ENCODE measurements around the gene PCTP. TPM values are rescaled to one million over a fixed set of nuclear protein-coding genes. Genes with fewer than 3 reads are reported as not detected.

The PCTP gene
- total and polyA plus RNA-seq, 7 donors, result 20.8 to 64.7 (median 25.0) TPM

DNA sequence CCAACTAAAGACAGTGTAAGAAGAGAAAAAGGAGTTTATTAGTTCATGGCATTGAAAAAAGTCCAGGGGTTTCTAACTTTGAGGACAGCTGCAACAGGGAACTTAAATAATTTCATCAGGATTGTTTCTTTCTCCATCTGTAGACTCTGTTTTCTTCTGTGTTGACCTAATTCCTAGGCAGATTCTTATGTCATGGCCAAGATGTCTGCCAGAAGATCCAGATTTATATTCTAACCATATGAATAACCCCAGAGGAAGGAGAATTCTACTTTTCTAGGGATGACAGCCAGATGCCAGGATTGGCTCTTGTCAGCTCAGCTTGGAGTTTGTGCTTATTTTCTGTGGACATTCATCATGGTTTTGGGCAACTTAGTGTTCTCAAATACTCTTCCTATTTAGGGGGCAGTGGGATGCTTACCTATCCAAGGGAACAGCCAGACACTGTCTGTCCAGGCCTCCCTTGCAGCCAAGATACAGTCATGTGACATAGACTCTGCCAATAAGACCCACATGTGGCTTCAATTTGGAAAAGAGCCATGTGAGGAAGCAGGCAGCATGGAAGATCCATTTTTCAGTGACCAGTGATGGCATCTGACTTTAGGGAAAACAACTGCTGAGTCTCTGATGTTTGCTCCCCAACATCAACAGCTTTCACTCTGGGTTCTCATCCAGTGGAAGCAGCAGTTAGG lies 18.2 kb downstream of the PCTP start:
- no peak overlapping the region for H3K4me3 ChIP-seq
- peaks cover 0 to 27% (median 26%) of the 10 kb centered on the region in 4 donors for H3K4me1 ChIP-seq
- no peaks in the 10 kb centered on the region for H3K9me3 ChIP-seq
- H3K27me3 ChIP-seq, result no peaks in the 10 kb centered on the region
- TF ChIP-seq EP300 (IDR thresholded peaks at IDR 0.05) (no peak), POLR2AphosphoS5 (IDR thresholded peaks at IDR 0.05) (no peak), POLR2A (IDR thresholded peaks at IDR 0.05) (no peak)
- TF ChIP-seq, protein P1, sequence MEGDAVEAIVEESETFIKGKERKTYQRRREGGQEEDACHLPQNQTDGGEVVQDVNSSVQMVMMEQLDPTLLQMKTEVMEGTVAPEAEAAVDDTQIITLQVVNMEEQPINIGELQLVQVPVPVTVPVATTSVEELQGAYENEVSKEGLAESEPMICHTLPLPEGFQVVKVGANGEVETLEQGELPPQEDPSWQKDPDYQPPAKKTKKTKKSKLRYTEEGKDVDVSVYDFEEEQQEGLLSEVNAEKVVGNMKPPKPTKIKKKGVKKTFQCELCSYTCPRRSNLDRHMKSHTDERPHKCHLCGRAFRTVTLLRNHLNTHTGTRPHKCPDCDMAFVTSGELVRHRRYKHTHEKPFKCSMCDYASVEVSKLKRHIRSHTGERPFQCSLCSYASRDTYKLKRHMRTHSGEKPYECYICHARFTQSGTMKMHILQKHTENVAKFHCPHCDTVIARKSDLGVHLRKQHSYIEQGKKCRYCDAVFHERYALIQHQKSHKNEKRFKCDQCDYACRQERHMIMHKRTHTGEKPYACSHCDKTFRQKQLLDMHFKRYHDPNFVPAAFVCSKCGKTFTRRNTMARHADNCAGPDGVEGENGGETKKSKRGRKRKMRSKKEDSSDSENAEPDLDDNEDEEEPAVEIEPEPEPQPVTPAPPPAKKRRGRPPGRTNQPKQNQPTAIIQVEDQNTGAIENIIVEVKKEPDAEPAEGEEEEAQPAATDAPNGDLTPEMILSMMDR (IDR thresholded peaks at IDR 0.05), result no peak
- peak overlapping the region; percentile 25 to 63 (median 42) for H3K27ac ChIP-seq
- H3K36me3 ChIP-seq, result peaks cover 7 to 59% (median 24%) of the 10 kb centered on the region in 4 donors
- intact Hi-C loops (cut with DNase I), result loop anchor here (5.0 kb wide), 2 partner anchors 47 to 117 kb away; partner anchors contain the start of gene TMEM100
- DNase-seq, result no peak

GRCh38 chr17:55769625-55770000 lies 18.8 kb downstream of the PCTP start:
- intact Hi-C loops (cut with DNase I), result loop anchor here (5.0 kb wide), 2 partner anchors 47 to 117 kb away; partner anchors contain the start of gene TMEM100
- Histone ChIP-seq H3K27ac (peak overlapping the region; percentile 25 to 63 (median 42)), H3K4me1 (peaks cover 0 to 22% (median 21%) of the 10 kb centered on the region in 4 donors), H3K27me3 (no peaks in the 10 kb centered on the region), H3K36me3 (peaks cover 7 to 64% (median 29%) of the 10 kb centered on the region in 4 donors), H3K4me3 (no peak overlapping the region), H3K9me3 (no peaks in the 10 kb centered on the region)
- 75 to 80% methylated on average over 6 of the region's 6 CpGs for WGBS, 2 donors
- TF ChIP-seq EP300 (IDR thresholded peaks at IDR 0.05), result no peak
- TF ChIP-seq, protein P1 (IDR thresholded peaks at IDR 0.05), result no peak
- peak in 1 of 4 donors; percentile 24 for TF ChIP-seq POLR2AphosphoS5 (IDR thresholded peaks at IDR 0.05)
- TF ChIP-seq POLR2A (IDR thresholded peaks at IDR 0.05), result no peak
- DNase-seq, result peak; percentile 73

DNA sequence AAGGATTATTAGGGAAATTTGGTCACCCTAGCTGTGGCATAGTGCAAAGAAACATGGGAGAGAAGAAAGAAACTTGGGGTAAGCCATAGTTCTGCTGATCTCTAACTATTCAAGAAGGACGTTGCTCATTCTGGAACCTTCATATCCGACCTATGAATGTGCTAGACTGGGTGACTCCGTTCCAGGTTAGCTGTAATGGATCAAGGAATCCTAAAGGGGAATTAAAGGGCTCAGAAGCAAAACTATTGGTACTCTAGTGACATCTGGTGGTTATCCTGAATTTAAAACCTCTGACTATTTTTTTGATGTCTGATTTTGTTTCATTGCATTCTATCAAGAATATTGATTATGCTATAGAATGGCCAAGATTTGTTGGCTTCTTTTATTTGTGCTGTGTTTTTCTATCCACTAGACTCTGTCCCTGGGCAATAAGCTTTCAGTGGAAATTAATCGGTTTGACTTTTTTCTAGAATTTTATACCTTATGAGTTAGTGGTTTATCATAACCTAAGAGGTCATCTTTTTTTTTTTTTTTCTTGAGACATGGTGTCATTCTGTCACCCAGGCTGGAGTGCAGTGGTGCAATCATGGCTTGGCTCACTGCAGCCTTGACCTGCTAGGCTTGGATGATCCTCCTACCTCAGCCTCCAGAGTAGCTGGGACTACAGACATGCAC lies 19.5 kb downstream of the PCTP start:
- no peaks in the 10 kb centered on the region for H3K27me3 ChIP-seq
- no peak overlapping the region for H3K4me3 ChIP-seq
- intact Hi-C loops (cut with DNase I), result loop anchor here (1.0 to 5.0 kb wide), 2 partner anchors 38 to 244 kb away; no protein-coding TSS in a partner anchor
- H3K9me3 ChIP-seq, result no peaks in the 10 kb centered on the region
- WGBS, 2 donors, result 44 to 60% methylated on average over 4 of the region's 4 CpGs
- TF ChIP-seq EP300 (IDR thresholded peaks at IDR 0.05) (no peak), POLR2AphosphoS5 (IDR thresholded peaks at IDR 0.05) (no peak), POLR2A (IDR thresholded peaks at IDR 0.05) (no peak)
- TF ChIP-seq, protein P1 (IDR thresholded peaks at IDR 0.05), result peak; percentile 31 to 62 (median 57)
- no peak for DNase-seq
- peaks cover 0 to 21% (median 19%) of the 10 kb centered on the region in 4 donors for H3K4me1 ChIP-seq
- H3K36me3 ChIP-seq, result peaks cover 7 to 71% (median 36%) of the 10 kb centered on the region in 4 donors
- H3K27ac ChIP-seq, result peak overlapping the region in 3 of 4 donors; percentile 36 to 63 (median 48)

DNA sequence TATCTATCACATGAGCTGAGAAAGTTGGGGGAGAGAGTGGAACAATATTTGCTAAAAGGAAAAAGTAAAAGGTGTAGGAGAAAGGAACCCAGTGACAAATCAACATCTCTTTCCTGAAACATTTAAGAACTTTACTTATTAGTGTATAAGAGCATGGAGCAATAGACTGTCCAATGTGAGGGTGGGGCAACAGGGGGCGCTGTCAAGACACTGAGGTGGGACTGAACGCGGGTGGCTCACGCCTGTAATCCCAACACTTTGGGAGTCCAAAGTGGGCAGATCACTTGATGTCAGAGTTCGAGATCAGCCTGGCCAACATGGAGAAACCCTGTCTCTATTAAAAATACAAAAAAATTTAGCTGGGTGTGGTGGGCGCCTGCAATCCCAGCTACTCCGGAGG lies 21.2 kb downstream of the PCTP start:
- no peaks in the 10 kb centered on the region for H3K9me3 ChIP-seq
- 95 to 97% methylated on average over 7 of the region's 7 CpGs for WGBS, 2 donors

More for the DNA sequence above, 21.2 kb downstream of the PCTP start:
- no peak overlapping the region for H3K4me3 ChIP-seq
- no peaks in the 10 kb centered on the region for H3K27me3 ChIP-seq
- intact Hi-C loops (cut with DNase I), result loop anchor here (5.0 kb wide), 1 partner anchor 40 kb away; no protein-coding TSS in a partner anchor
- no peak for TF ChIP-seq POLR2A (IDR thresholded peaks at IDR 0.05)
- TF ChIP-seq, protein P1 (IDR thresholded peaks at IDR 0.05), result no peak
- no peak for TF ChIP-seq EP300 (IDR thresholded peaks at IDR 0.05)
- no peak for TF ChIP-seq POLR2AphosphoS5 (IDR thresholded peaks at IDR 0.05)
- no peak overlapping the region for H3K27ac ChIP-seq
- peaks cover 0 to 21% (median 19%) of the 10 kb centered on the region in 4 donors for H3K4me1 ChIP-seq
- H3K36me3 ChIP-seq, result peaks cover 17 to 89% (median 49%) of the 10 kb centered on the region in 4 donors
- DNase-seq, result no peak
